Activated CD8-positive, alpha-beta memory T cell treated with anti-CD3 and anti-CD28 coated beads, Interleukin-2, amount 50 U/mL, for 4 hours (primary cell): Measurements from ENCODE around the gene IL1RAPL2.

ENCODE experiments used
- DNase-seq: peaks from one replicate; pipeline ENCODE4 v3.0.0-alpha.2; 2020

Gene IL1RAPL2

DNA sequence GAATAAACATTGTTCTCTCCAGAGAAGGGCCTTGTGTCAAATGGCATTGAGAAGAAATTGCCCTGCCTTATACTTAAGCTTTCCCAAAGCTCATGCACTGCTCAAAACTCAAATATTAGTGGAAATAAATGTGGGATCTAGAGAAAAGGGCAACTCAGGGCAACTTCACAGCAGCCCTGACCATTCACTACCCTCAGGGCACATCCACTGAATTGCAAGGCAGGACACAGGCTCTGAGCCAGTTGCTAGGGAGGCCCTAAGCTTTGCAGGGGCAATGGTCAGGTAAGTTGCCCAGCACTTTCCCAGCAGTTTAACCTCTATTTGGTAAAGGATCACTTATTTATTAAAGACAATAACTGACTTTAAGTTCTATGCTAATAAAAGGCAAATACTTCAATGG, 909.8 kb downstream of the IL1RAPL2 start:
- DNase-seq, result no peak

DNA sequence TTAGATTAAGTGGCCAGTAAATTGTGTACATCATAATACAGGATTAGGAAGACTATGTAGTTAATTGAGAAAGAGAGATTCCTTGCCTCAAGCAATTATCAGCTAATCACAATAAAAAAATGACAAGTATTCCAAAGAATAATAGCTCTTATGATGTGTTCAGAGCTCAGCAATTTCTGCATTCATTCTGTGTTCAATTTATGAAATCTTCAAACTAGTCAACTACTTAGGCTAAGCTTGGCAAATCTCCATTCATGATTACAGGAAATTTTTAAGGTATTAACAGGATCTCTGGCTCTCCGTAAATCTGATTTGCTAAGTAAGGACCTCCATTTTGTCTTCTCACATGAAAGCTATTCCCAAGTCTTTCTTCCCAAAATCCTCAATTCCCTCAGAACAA, 911.4 kb downstream of the IL1RAPL2 start:
- DNase-seq, result no peak

DNA sequence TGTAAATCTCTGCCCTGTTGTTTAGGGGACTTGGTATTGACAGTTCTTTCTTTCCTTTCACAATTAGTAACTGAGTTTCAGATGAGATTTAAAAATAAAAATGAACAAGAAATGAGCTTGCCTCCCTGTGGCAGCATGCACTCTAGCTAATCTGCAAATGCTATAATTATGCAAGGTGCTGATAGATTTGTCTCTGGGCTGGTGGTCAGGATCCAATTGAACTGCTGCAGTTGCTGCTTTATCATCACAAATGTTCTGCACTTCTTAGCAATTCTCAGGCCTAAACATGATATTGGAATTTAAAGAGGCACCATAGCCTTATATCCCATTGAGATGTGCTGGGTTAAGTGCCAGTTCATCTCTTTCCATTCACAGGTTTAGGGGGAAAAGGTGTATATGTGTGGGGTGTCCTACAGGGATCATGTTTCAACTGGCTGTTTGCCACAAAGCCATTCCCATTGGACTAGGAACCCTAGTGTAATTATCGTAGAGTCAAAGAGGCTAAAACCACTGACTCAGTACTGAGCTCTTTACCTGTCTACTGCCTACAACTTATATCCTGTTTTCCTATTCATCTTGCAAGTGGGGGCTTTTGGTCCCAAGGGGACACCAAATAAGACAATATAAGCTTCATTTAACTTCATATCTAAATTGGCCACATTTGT, 914.8 kb downstream of the IL1RAPL2 start:
- no peak for DNase-seq

DNA sequence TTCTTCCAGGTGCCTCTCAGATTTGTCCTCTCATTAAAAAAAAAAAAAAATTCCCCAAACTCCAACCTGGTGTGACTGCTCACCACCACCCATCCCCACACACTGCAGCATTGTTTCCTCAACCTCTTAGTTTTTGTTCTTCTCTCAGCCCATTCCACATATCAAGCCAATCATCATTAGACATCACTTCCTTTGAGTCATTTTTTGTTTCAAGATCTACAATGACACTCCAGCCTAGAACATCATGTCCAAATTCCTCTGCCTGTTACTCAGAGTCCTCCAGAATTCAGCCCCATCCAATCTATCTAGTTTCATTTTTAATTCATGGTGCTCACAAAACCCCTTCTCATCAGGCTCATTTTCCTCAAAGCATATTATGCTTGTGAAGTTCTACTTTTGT, 917.0 kb downstream of the IL1RAPL2 start:
- DNase-seq, result no peak

DNA sequence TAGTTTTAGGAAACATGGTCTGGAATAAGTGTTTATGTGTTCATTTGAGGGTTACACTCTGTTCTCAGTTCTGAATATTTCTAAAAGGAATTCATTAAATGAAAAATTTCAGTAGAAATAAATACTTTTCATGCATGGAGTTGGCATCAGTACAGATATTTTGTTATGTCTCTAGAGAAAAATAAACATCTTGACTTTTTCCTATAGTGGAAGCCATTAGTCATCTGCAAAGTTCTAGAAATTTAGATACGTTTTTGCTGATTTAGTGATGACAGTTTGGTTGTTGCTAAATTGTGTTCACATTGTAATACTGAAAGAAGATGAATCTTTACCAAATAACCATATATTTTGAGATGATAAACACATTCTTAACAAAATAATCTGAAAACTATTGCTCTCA, 922.7 kb downstream of the IL1RAPL2 start:
- no peak for DNase-seq

DNA sequence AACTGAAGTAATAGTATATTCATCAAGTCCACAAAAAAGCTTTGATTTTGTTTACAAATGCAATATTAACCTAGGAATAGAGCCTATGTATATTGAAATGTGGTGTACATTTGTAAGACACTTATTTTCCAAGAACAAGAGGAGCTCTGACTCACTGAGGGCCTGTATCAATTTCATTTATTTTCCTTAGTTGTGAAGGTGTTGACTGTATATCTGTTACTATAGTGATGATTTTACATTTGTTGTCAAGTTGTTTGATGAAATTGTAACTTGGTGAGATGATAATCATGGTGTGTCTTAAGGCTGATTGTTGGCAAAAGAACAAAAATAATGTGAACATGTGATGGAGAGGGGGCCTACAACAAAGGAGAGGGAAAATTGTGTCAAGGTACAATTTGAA, 929.4 kb downstream of the IL1RAPL2 start:
- no peak for DNase-seq

DNA sequence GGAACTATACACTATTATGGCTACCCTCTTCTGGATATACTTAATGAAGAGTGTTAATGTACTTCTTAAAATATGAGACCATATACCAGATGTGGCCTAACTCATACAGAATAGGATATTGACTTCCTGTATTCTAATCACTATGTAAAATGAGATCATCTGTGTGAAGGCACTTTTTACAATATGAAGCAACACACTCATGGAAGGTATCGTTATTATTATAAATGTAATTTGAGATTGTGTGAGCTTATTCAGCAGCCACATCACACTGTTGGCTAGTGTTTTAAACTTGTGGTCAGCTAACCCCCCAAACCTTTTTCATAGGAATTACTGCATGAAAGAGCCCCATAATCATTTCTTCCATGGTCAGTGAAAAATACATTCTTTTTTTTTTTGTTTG, 936.3 kb downstream of the IL1RAPL2 start:
- no peak for DNase-seq

DNA sequence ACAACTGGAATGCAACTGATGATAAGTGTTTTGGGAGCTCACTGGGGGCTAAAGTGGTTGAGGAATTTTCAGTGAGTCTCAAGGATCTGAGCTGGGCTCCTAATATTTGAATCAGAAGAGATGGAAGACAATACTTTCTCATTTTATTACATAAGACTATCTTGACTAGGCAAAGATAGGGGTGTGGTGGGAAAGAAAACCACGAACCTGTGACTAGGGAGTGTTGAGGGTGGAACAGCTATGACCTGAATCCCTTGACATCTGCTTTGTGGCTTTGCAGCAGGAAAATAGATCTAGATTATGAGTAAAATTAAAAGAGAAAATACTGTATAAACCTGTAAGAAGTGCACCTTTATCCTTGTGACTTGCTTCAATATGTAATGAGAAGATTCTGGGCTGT, 949.6 kb downstream of the IL1RAPL2 start:
- no peak for DNase-seq

DNA sequence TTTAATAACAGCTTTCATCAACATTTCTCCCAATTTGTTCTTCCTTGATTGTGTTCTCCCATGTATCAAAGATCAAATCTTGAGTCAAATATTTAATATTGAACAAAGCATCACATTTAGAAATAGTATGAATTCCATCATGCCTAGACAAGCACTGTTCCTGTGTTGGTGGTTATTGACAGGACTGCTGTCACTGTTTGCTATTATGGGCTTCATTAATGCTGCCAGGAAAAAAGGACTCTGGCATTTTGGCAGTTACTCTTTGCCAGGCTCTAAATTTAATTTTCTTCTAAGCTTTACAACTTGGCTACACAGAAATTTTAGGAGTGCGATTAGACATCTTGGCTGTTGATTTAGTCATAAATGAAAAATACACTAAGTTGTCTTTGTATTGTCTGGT, 960.4 kb downstream of the IL1RAPL2 start:
- no peak for DNase-seq

DNA sequence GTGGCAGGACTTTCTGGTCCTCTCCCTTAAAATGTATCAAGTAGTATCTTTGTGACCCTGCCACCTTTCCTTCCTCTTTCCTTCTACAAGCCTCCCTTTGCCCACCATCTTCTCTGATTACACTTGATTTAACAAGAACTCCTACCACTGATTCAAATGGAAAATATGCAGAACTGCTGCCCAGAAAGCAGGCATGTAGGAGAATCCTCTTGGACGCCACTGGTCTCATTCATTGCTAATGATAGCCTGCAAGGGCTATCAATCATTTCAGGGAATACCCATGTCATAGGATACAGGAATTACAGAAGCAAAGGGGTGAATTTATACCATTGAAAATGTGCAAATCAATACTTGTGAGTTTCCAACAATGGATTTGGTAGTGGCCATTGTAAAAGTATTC, 961.8 kb downstream of the IL1RAPL2 start:
- DNase-seq, result no peak

DNA sequence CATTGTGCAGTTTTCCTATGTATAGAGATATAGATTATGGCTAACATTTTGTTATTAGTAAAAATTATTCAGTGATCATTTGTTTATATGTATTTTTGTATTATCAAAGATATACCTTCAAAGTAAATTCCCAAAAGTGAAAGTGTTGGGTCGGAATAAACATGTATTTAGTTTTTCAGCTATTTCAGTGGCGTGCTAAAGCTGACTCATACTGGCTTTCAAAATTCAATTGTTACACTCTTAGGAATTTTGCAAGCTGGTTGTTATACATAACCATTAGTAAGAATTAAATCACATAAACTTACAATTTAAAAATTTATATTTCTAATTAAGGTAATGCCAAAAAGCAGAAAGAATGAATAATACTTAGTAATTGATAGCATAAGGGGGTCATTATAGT, 968.0 kb downstream of the IL1RAPL2 start:
- DNase-seq, result no peak

DNA sequence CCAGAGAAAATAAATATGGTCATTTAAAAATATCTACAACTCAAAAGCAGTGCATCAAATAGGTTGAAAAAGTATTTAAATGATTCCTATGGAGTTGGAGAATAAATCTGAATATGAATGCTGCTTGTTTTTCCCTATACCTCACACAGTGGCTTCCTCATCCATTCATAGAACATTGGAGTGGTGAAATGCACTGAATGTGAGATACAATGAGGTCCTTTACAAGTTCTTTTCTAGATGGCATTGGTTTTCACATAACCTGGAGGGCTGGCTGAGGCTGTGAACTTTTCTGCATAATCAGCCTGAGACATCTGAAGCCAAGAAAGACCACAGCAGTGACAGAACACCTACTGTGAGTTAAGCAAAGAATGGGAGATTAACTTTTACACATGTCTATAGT, 977.3 kb downstream of the IL1RAPL2 start:
- no peak for DNase-seq

DNA sequence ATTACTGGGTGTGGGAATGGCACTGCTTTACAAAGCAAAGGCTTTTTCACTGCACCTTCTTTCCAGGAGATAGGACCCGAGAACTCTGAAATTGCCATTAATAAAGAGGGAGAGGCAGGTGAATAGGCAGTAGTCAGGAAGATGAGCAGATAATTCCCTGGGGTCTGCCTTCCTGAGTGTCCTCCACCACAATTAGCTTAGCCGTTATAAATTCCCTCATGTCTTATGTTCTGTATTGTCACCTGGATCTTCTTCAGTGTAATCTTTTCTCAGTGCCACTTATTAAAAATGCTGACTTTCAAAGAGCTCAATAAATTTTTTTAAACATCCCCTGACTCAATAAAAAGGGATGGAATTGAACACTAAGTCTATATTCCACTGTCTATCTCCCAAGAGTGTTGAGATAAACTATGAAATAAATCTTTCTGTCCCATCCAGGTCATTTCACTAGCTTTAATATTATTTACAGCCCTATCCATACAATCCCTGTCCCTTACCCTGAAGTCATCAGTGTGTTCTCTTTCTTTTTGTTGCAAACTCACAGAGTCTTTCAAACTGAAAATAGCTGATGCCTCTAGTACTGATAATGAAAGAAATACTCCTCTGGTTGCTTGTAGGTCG, 984.2 kb downstream of the IL1RAPL2 start:
- DNase-seq, result no peak

DNA sequence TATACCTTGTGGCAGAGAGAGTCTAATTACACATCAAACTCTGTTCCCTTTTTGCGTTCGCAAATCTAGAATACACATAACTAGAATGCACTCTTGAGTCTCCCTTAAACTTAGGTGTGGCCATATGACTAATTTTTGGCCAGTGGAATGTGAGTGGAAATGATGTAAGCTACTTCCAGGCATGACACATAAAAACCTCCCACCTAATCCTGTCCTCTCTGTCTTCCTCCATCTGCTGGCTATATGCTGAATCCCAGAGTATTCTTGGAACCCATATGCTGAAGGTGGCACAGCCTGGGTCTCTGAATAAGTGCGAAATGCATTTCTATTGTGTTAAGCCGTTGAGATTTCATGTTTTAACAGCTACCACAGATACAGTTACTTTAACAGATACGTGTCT, 986.4 kb downstream of the IL1RAPL2 start:
- no peak for DNase-seq

DNA sequence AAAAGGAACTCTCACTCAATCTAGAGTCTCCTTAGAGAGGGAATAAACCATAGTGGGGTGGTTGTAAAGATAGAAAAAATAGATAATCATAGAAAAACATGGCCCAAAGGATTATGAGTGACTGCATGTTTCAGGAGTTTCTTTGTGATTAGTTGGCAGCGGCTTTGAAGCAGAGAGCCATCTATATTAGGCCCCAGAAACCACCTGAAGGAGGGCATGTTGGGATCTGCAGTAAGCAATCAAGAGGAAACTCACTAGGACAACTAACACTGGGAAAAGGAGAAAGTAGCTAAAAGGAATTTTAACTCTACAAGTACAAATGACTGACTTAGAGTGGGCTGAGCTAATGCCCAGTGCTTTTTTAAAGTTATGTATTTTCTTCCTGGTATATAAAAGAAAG, 987.1 kb downstream of the IL1RAPL2 start:
- DNase-seq, result no peak

DNA sequence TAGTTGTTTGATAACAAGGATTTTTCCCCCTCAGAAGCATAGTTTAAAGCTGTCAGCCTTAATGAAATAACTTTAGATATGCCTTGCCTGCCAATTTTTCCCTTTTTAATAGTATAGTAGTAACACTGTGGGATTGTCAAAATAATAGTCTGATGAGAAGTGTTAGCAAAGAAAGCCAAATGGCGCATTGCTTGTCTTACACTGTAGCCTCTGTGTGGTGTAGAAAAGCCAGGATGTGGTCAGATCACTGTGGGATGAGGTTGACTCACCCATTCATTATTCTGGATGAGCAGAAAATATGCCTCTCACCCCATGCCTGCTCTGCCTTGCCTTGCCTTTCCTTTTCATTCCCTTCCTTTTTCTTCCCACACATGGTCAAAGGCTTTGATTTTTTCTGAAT, 998.5 kb downstream of the IL1RAPL2 start:
- DNase-seq, result no peak

DNA sequence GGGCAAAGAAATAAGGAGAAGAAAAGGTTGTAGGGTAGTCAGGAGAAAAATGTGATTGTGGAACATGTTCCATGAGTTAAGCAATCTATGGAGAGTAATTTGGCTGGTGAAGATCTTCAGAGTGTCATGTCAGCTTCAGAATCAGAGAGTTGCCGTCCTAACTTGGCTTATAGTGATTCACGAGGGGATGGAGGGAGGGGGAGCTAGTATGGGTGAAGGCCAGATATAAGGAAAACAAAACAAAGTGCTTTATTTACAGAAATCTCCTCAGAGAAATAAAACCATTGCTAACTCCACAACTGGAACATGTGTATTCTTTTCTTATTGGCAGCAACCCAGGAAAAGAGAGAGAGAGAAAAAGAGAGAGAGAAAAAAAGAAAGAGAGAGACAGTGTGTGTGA, 999.9 kb downstream of the IL1RAPL2 start:
- DNase-seq, result no peak

DNA sequence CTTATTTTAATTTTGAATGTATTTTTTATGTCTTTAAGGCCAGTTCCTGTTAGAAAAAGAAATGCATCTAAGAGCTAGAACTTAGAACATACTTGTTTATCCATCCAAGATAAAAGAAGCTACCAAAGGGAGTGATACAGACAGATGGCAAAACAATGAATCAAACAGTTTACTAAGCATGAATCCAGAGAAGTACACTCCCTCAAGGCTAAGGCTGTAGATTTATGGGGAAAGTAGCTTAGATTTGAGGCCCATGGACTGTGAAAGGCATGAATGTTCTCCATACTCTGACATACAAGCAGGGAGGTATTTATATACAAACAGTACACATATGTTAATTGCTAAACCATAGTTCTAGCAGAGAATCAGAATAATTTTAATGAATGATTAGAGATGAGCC, 1001.1 kb downstream of the IL1RAPL2 start:
- DNase-seq, result no peak

DNA sequence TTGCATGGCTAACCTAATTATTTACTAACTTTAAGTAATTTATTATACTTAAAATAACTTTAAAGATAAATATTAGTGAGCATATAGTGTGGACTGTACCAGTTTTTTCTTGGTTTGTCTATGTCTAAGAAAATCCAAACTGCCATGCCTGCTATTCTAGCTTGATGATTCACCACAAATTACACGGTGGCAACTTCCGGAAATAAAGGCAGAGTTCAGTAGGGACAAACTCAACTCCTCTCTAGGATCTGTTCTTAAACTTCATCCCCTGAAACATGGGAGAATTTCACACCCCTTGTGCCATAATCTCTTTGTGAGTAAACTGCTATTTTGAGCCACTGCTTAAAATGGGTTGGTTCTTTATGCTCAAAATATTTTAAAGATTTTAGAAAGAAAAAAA, 1042.7 kb downstream of the IL1RAPL2 start:
- DNase-seq, result no peak

DNA sequence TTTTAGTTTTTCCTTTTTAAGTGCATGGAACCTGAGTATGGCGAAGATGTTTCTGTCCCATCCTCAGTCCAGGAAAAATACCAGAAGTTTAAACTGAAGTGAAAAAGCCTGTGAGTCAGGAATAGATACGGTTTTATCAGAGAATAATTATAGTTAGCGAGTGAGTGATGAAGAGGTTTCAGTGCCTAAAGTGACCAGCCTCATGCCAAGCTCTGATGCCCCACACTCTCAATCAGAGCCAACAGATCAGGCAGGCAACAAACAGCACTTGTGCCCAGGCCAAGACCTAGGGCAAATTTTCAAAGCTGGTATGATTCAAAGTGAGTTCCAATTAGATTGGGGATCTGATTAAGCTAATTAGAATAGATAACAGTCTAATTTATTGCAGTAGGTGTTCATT, 1043.5 kb downstream of the IL1RAPL2 start:
- DNase-seq, result no peak

DNA sequence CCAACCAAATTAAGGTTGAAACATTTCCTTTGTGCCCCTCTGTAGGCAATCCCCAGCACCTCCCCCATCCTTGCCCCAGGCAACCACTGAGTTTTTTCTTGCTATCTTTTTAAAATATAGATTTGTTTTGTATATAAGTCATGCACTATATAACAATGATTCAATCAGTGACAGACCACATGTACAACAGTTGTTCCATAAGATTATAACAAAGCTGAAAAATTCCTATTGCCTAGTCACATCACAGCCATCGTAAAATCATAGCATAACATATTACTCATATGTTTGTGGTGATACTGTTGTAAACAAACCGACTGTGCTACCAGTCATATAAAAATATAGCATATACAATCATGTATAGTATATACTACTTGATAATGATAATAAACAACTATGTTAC, 1044.4 kb downstream of the IL1RAPL2 start:
- DNase-seq, result no peak

DNA sequence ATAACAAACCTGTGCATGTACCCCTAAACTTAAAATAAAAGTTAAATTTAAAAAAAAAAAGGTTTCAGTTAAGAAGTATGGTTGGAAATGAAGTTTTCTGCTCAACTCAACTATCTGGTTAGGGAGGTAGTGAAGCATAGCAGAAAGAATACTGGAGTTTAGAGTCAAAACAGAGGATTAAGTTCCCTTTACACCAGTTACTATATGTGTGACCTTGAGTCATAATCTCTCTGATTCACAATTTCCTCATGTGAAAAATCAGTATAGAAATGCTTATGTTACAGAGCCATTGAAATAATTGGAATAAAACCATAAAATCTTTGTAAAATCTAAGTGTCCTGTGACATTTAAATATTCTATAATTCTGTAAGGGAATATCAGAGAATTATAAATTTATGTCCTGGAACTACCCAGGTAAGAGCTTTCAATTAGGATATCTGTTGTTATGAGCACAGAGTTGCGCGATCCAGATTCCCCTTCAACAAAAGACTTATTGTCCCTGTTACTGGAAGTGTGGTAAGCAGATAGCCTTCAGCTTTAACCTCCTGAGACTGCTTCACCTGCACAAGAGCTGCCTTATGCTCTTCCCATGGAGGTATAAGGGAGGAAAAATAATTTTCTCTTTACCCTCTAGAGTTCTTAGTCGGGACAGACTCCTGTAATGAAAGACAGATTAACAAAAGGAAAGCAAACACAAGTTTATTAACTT, 1052.5 kb downstream of the IL1RAPL2 start:
- no peak for DNase-seq

DNA sequence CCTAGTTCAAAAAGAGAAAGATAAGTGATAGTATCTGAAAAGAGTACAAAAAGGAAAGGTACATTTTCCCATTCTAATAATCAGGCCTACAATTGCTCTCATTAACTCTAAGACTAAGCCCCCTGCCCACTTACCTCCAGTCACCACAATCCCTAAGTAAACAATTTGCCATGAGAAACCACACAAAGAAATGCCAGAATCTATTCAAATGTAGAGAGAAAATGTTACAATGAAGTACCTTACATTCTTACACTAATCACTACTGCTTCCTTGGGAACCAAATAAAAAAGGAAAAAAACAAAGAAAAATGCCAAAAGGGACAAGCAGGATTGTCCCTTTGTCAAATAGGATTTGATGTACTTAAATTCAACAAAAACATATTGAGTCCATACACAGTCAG, 1068.2 kb downstream of the IL1RAPL2 start:
- DNase-seq, result no peak

DNA sequence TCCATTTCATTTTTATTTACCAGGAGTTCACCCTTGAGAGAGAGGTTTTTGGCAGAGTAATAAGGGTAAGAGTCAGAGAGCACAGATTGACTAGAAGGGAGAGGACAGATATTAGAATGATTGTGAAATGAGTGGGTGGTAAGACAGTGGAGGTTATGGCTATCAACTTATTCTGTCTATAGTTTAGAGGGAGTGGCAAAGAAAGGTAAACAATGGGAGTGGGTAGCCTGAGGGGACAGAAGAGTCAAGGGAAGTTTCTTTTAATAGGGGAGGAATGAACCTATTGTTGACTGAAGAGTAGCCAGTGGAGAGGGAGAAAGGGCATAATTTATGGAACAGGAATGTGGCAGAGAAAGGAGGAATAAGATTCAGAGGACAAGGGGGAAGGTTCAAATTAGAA, 1069.8 kb downstream of the IL1RAPL2 start:
- no peak for DNase-seq

DNA sequence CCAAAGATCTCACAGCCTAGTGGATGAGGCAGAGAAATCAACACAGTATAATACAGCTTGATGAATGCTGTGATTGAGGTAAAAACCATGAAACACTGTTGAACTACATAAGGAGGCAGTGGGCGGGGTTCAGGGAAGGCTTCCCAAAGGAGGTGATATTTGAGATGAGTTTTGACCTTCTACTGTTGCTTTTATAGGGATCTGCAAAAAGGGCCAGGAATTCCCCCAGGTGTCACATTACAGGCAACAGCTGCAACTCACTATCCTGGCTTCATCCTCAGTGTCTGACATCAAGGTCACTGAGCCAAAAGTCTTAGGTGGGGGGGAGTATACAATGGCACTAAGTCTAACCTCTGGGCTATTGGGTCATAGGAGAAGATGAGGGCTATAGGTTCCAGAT, 1070.7 kb downstream of the IL1RAPL2 start:
- no peak for DNase-seq
